B cell (primary cell): ENCODE measurements around the gene MRM2. TPM values are rescaled to one million over a fixed set of nuclear protein-coding genes. Genes with fewer than 3 reads are reported as not detected.

ENCODE experiments used
- ATAC-seq: fragments of 200-7000 bp; cut with Tn5 transposase; one replicate; pipeline ENCODE4 v1.10.0; 2021; ENCODE audit warnings: low read depth, mild to moderate bottlenecking, moderate number of reproducible peaks, moderate library complexity
- CTCF ChIA-PET: fragments of 350-600 bp; sonication (Branson Sonifier 250); formaldehyde crosslinking; loops from one replicate; lab custom pipeline; 2021; ENCODE audit warnings: antibody characterized with exemption, inconsistent platforms; lab: Charles Lee
- POLR2A ChIA-PET: fragments of 350-600 bp; sonication (Branson Sonifier 250); formaldehyde crosslinking; loops from one replicate; lab custom pipeline; 2021; ENCODE audit warnings: antibody characterized with exemption; lab: Charles Lee
- DNase-seq: peaks from one replicate; pipeline ENCODE4 v3.0.0; 2013
- H2AFZ ChIP-seq: 2 replicates; pipeline ENCODE4 v1.6.1; 2012; ENCODE audit warnings: mild to moderate bottlenecking, low read depth, low read length; ENCODE audit not compliant: insufficient read depth, poor library complexity, severe bottlenecking
- H3K27ac ChIP-seq, 2 donors: 1 replicate in 1 of 2; 2 replicates in 1 of 2; pipeline ENCODE4 v1.5.1; 2012 to 2013; ENCODE audit warnings: low read length in 2 of 2, mild to moderate bottlenecking in 2 of 2, moderate library complexity in 1 of 2
- H3K27me3 ChIP-seq, 4 experiments: fragments of 200-600 bp in 1 of 4; sonication (generic) in 1 of 4; replicated peaks in 1 of 4; 1 replicate in 2 of 4; 2 replicates in 2 of 4; pipeline versions ENCODE4 v1.6.1 to v1.7.0; 2013 to 2016; ENCODE audit warnings: low read length in 3 of 4, mild to moderate bottlenecking in 2 of 4, mixed read lengths in 1 of 4, moderate library complexity in 1 of 4; ENCODE audit not compliant: insufficient read depth in 4 of 4, control insufficient read depth in 3 of 4; ENCODE audit errors: control extremely low read depth in 1 of 4
- H3K36me3 ChIP-seq, 2 experiments: replicated peaks in 1 of 2; 1 replicate in 1 of 2; 2 replicates in 1 of 2; pipeline versions ENCODE4 v1.6.1 to v1.7.1; 2013; ENCODE audit warnings: low read length in 1 of 2; ENCODE audit not compliant: insufficient read depth in 2 of 2, control insufficient read depth in 1 of 2; ENCODE audit errors: control extremely low read depth in 1 of 2, extremely low read depth in 1 of 2
- H3K4me1 ChIP-seq, 2 donors: fragments of 200-600 bp in 1 of 2; sonication (generic) in 1 of 2; 1 replicate in 1 of 2; 2 replicates in 1 of 2; pipeline versions ENCODE4 v1.5.1 to v1.6.1; 2013 to 2017; ENCODE audit warnings: low read length in 2 of 2; ENCODE audit not compliant: control insufficient read depth in 2 of 2, insufficient read depth in 2 of 2
- H3K4me2 ChIP-seq: replicated peaks from 2 replicates; pipeline ENCODE3; 2012; ENCODE audit warnings: mild to moderate bottlenecking, low read depth, low read length; ENCODE audit not compliant: poor library complexity, severe bottlenecking
- H3K4me3 ChIP-seq, 5 experiments: fragments of 200-600 bp in 1 of 5; sonication (generic) in 1 of 5; 1 replicate in 3 of 5; 2 replicates in 2 of 5; pipeline versions ENCODE4 v1.5.1 to v1.7.0; 2011 to 2016; ENCODE audit warnings: low read length in 4 of 5, mild to moderate bottlenecking in 4 of 5, low read depth in 2 of 5, control low read depth in 1 of 5, moderate library complexity in 1 of 5; ENCODE audit not compliant: insufficient read depth in 1 of 5; ENCODE audit errors: control extremely low read depth in 1 of 5, extremely low read depth in 1 of 5
- H3K79me2 ChIP-seq: fragments of 200-600 bp; sonication (generic); one replicate; pipeline ENCODE4 v1.6.0; 2016; ENCODE audit warnings: low read length; ENCODE audit not compliant: control insufficient read depth, insufficient read depth
- H3K9ac ChIP-seq: fragments of 200-600 bp; sonication (generic); 2 replicates; pipeline ENCODE4 v1.6.1; 2017; ENCODE audit warnings: mild to moderate bottlenecking, low read length, moderate library complexity
- H3K9me3 ChIP-seq, 3 donors: one replicate each; pipeline versions ENCODE4 v1.6.1 to v1.7.1; 2013; ENCODE audit warnings: low read length in 2 of 3; ENCODE audit not compliant: control insufficient read depth in 2 of 3, insufficient read depth in 1 of 3; ENCODE audit errors: control extremely low read depth in 1 of 3
- H4K20me1 ChIP-seq: 2 replicates; pipeline ENCODE4 v1.6.0; 2012; ENCODE audit warnings: mild to moderate bottlenecking, low read length; ENCODE audit not compliant: insufficient read depth, control insufficient read depth, poor library complexity, severe bottlenecking
- H3K27ac Mint-ChIP-seq: one replicate; pipeline ENCODE4 v1.8.0; 2021; ENCODE audit warnings: mixed read lengths
- H3K27me3 Mint-ChIP-seq: one replicate; pipeline ENCODE4 v1.8.0; 2021; ENCODE audit warnings: mixed read lengths
- H3K4me1 Mint-ChIP-seq: one replicate; pipeline ENCODE4 v1.8.0; 2021; ENCODE audit warnings: mixed read lengths
- H3K4me3 Mint-ChIP-seq: one replicate; pipeline ENCODE4 v1.8.0; 2021; ENCODE audit warnings: mixed read lengths
- H3K9me3 Mint-ChIP-seq: one replicate; pipeline ENCODE4 v1.8.0; 2022; ENCODE audit warnings: mixed read lengths; ENCODE audit not compliant: insufficient read depth
- EZH2 ChIP-seq: IDR thresholded peaks from 2 replicates; pipeline ENCODE4 v1.6.1; 2012; ENCODE audit warnings: borderline replicate concordance, low read depth, mild to moderate bottlenecking, moderate library complexity, low read length; ENCODE audit not compliant: insufficient read depth, poor library complexity, severe bottlenecking
- WGBS: methylation state at CpG from one replicate; pipeline ENCODE4 v1.1.5; 2013; ENCODE audit warnings: missing lambda C conversion rate; ENCODE audit not compliant: insufficient coverage; 5-methylcytosine and 5-hydroxymethylcytosine counted together
- intact Hi-C: fragments of 100-400 bp; cut with micrococcal nuclease; formaldehyde crosslinking; loops from one replicate; pipeline ENCODE4 v1.10.0; 2022
- polyA plus RNA-seq: library from polyadenylated mRNA; depleted of rRNA; stranded (reverse); fragments of >200 nt; gene quantifications from 2 replicates; pipeline ENCODE4 v1.2.3, GENCODE V29; 2012
- total RNA-seq, 2 donors: library from RNA; stranded (reverse); fragments of 120-200 nt in 1 of 2; gene quantifications; 1 replicate in 1 of 2; 2 replicates in 1 of 2; pipeline versions ENCODE4 v1.2.3 to v1.2.4, GENCODE V29; 2013 to 2022
- TF ChIP-seq, protein P1 (sequence below): fragments of 200-600 bp; IDR thresholded peaks from one replicate; pipeline ENCODE4 v1.8.0; 2022; ENCODE audit warnings: antibody characterized with exemption, mild to moderate bottlenecking

The MRM2 gene
- total and polyA plus RNA-seq, 2 donors (not counting 1 experiment from before 2014, with no cell fraction given) = 9.2 to 29.0 TPM

- Histone ChIP-seq H3K4me2 (no peak overlapping the region), H3K9me3 (peaks cover 0 to 3% (median 0%) of the 10 kb centered on the region in 3 donors), H3K4me3 (no peak overlapping the region), H3K4me1 (no peaks in the 10 kb centered on the region), H3K9ac (no peak overlapping the region), H3K36me3 (peaks cover 0 to 75% of the 10 kb centered on the region in 2 experiments), H3K79me2 (peaks cover 75% of the 10 kb centered on the region), H2AFZ (no peak overlapping the region), H3K27ac (no peak overlapping the region), H4K20me1 (peaks cover 7% of the 10 kb centered on the region), H3K27me3 (no peaks in the 10 kb centered on the region)
- POLR2A ChIA-PET = no interaction called here
- CTCF ChIA-PET = no interaction called here
- Mint-ChIP-seq H3K27ac (no peak overlapping the region), H3K4me1 (peaks cover 7% of the 10 kb centered on the region), H3K27me3 (no peaks in the 10 kb centered on the region), H3K9me3 (no peaks in the 10 kb centered on the region), H3K4me3 (no peak overlapping the region)
- no peak for DNase-seq
- no peak for ATAC-seq
- TF ChIP-seq EZH2 = no peak
- TF ChIP-seq, protein P1, sequence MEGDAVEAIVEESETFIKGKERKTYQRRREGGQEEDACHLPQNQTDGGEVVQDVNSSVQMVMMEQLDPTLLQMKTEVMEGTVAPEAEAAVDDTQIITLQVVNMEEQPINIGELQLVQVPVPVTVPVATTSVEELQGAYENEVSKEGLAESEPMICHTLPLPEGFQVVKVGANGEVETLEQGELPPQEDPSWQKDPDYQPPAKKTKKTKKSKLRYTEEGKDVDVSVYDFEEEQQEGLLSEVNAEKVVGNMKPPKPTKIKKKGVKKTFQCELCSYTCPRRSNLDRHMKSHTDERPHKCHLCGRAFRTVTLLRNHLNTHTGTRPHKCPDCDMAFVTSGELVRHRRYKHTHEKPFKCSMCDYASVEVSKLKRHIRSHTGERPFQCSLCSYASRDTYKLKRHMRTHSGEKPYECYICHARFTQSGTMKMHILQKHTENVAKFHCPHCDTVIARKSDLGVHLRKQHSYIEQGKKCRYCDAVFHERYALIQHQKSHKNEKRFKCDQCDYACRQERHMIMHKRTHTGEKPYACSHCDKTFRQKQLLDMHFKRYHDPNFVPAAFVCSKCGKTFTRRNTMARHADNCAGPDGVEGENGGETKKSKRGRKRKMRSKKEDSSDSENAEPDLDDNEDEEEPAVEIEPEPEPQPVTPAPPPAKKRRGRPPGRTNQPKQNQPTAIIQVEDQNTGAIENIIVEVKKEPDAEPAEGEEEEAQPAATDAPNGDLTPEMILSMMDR = no peak
- intact Hi-C loops = no loop called here
- WGBS = 98% methylated on average over 4 of the region's 4 CpGs
Measured at GRCh38 chr7:2224934-2225333, 17.1 kb downstream of the MRM2 start.

DNA sequence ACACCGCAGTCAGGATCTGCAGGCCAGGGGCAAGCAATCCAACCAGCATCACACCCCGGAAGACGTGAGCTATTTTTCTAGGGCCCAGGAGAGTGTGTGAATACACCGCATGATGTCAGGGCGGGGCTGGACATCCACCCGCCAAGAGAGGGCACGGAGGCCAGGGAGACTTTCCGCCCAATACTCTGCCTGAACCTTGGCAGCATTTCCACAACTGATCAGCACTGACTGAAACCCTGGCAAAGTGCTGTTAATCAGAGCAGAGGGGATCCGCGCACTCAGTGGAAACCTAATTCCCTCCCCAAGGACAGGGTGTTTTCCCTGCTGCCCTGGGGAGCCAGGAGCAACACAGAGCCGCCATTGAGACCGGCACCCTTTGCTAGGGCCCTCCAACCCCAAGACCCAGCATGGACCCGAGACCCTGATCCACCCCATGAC is 17.5 kb downstream of the MRM2 start:
- H3K79me2 ChIP-seq = peaks cover 70% of the 10 kb centered on the region
- H4K20me1 ChIP-seq = peaks cover 7% of the 10 kb centered on the region
- peaks cover 0 to 73% of the 10 kb centered on the region in 2 experiments for H3K36me3 ChIP-seq
- TF ChIP-seq, protein P1 = no peak
- no peak for TF ChIP-seq EZH2
- 96% methylated on average over 13 of the region's 13 CpGs for WGBS
- Mint-ChIP-seq H3K4me3 (no peak overlapping the region), H3K27ac (no peak overlapping the region), H3K9me3 (no peaks in the 10 kb centered on the region), H3K4me1 (peaks cover 2% of the 10 kb centered on the region), H3K27me3 (no peaks in the 10 kb centered on the region)
- no peak overlapping the region for H3K4me3 ChIP-seq
- peaks cover 0 to 3% (median 0%) of the 10 kb centered on the region in 3 donors for H3K9me3 ChIP-seq
- POLR2A ChIA-PET = no interaction called here
- H3K4me1 ChIP-seq = no peaks in the 10 kb centered on the region
- intact Hi-C loops = no loop called here
- no peak overlapping the region for H3K27ac ChIP-seq
- no peak overlapping the region for H2AFZ ChIP-seq
- DNase-seq (no peak), ATAC-seq (no peak)
- no peak overlapping the region for H3K9ac ChIP-seq
- CTCF ChIA-PET = interaction anchor here (1.5 kb wide), 1 partner anchor 124 kb away, joined by 4 read pairs; no protein-coding TSS in a partner anchor
- no peaks in the 10 kb centered on the region for H3K27me3 ChIP-seq
- H3K4me2 ChIP-seq = no peak overlapping the region
